Right lung (tissue), 10 donors: ENCODE data around the gene IMPDH1. TPM values are rescaled to one million over a fixed set of nuclear protein-coding genes. Genes with fewer than 3 reads are reported as not detected.
"Not testable (repeated sequence)": the region's sequence is repeated elsewhere in the genome, so short reads cannot be mapped to it uniquely, and the experiment has no call there.

Experiments
- DNase-seq, 2 donors: peaks; one replicate each; pipeline ENCODE4 v3.0.0-alpha.2; 2013
- long read RNA-seq, 8 donors: transcript quantifications; one replicate each; lab custom pipeline, GENCODE V29; 2026
- polyA plus RNA-seq, 5 donors: library from polyadenylated mRNA; unstranded; fragments of 120-200 nt; gene quantifications; one replicate each; pipeline versions ENCODE4 v1.2.1 to v1.2.3, GENCODE V29; 2013; ENCODE audit warnings: inconsistent platforms in 1 of 5, low replicate concordance in 1 of 5; ENCODE audit not compliant: insufficient read length in 5 of 5, insufficient read depth in 1 of 5

IMPDH1 gene
- 10 to 100 TPM; 32.9 to 48.1 (median 37.4) TPM for polyA plus RNA-seq
- long read RNA-seq, donor 1, transcript IMPDH1-202 (15 exons, 2,479 nt), result major isoform, 6 of 15 reads
- long read RNA-seq, donor 1, partial matches to known transcripts, result 8 of 15 reads
- long read RNA-seq, donor 1, other reads (novel, unspliced or antisense), result 0 of 15 reads
- long read RNA-seq, donor 2, partial matches to known transcripts, result 0 of 3 reads
- long read RNA-seq, donor 2, other reads (novel, unspliced or antisense), result 0 of 3 reads
- long read RNA-seq, donor 3, partial matches to known transcripts, result 0 of 7 reads
- long read RNA-seq, donor 3, other reads (novel, unspliced or antisense), result 0 of 7 reads
- long read RNA-seq, donor 4, result 0 reads
- long read RNA-seq, donor 5, partial matches to known transcripts, result 0 of 3 reads
- long read RNA-seq, donor 5, other reads (novel, unspliced or antisense), result 0 of 3 reads
- long read RNA-seq, donor 6, partial matches to known transcripts, result 0 of 3 reads
- long read RNA-seq, donor 6, other reads (novel, unspliced or antisense), result 0 of 3 reads
- long read RNA-seq, donor 7, partial matches to known transcripts, result 6 of 10 reads
- long read RNA-seq, donor 7, other reads (novel, unspliced or antisense), result 0 of 10 reads
- long read RNA-seq, donor 8, partial matches to known transcripts, result 0 of 3 reads
- long read RNA-seq, donor 8, other reads (novel, unspliced or antisense), result 0 of 3 reads

DNA sequence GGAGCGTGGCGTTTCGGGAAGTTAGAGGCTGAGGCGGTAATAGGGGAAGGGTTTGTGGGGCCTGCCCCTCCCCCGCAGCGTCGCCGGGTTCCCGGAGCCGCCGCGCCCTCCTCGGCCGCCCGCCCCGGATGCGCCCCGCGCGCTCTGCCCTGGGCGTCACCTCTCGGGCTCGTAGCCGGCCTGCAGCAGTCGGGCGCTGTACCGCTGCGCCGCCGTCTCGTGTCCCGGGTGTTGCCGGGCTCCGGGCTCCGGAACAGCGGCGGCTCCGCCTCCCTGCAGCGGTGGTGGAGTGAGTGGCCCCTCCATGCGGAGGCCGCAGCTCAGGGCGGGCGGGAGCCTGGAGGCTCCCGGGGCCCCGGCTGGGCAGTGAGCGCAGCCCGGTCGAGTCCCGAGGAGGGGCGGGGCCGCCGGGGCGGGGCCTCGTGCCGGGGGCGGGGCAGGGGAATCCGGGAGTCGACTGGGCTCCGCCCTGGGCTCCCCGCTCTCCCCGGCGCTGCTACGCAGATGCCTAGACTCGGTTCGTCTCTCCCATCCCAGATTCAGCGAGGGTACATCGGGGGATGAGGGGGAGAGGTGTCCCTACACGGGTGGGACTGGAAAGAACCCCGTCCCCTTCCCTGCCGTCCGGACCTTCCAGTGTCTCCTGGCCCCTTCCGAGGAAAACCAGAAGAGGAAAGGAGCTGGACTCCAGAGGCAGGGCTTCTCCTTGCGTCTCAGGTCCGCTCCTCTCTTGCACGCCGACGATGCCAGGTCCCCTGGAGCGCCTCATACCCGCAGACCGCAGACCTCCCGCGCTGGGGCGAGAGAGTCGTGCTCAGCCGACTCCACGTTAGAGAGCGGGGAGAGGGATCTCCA, at the start of gene IMPDH1:
Gene IMPDH1 (minus strand): TSS at position 387 of the 855 bp plus-strand sequence. CDS start 81 bp downstream, at position 306.
- peak; percentile 84 for DNase-seq

DNA sequence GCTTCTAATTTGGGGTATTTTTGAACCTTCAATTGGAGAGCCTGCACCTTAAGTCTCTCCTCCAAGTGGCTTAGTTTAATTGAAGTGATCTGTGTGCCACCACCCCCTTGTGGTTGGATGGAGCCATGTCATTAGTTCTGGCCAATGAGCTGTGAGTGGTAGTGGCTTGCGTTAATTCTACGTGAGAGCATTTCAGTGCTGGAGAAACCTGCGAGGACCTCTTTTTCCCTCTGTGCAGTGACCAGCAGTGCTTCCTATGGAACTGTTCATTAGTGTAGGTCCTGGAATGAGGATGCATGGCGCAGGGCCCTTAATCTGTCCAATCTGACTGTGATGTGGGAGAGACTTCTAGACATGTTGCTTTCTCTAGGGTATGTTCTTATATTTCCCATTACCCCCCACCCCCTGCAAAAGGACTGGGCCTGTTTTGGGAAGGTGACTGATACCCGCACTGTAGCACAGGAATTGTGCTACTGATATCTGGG, 49.7 kb upstream of the IMPDH1 start:
- peak in 1 of 2 donors; percentile 51 for DNase-seq

DNA sequence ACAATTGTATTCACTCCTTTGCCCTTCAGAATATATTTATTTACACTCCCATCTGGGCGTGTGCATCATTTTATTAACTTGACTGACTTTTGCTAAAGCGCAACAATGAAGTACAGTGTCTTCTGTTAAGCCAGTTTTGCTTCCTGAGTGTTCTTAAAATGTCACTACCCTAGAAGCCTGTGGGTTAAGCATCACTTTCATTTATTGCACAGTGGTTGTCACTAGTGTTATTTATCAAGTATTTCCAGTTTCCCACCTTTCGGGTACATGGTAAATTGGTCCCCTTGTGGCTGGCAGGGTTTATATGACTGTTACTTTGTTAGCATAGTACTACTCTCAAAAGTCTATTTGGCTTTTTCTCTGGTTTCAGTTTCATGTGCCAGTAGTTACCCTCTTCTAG, 49.2 kb upstream of the IMPDH1 start:
- DNase-seq, result no peak

DNA sequence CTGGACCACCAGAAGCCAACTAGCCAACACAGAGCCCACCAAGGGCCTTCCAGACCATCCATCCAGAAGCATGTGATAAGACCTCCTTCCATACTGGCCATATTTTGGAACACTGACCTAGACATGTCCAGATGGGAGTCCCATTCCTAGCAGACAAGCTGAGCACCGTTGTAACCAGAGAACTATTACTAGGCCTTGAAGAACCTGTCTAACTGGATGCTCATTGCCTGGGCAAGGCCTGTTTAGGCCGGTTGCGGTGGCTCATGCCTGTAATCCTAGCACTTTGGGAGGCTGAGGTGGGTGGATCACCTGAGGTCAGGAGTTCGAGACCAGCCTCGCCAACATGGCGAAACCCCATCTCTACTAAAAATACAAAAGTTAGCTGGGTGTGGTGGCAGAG, 47.6 kb upstream of the IMPDH1 start:
- not testable (repeated sequence) for DNase-seq

DNA sequence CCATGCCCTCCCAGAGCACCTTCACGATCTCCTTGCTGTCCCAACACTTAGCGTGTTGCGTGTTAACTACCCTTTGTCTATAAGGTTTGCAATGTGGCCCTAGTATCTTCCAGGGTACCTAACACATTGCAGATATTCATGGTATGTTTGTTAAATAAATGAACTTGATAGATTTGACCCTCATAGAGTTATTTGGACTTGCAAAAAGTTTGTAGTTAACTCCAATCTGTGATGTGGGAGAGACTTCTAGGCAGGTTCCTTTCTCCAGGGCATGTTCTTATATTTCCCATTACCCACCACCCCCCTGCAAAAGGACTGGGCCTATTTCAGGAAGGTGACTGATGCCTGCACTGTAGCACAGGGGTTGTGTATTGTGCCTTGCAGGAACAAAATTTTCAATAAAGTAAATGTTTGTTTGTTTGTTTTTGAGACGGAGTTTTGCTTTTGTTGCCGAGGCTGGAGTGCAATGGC, 46.5 kb upstream of the IMPDH1 start:
- DNase-seq, result no peak

DNA sequence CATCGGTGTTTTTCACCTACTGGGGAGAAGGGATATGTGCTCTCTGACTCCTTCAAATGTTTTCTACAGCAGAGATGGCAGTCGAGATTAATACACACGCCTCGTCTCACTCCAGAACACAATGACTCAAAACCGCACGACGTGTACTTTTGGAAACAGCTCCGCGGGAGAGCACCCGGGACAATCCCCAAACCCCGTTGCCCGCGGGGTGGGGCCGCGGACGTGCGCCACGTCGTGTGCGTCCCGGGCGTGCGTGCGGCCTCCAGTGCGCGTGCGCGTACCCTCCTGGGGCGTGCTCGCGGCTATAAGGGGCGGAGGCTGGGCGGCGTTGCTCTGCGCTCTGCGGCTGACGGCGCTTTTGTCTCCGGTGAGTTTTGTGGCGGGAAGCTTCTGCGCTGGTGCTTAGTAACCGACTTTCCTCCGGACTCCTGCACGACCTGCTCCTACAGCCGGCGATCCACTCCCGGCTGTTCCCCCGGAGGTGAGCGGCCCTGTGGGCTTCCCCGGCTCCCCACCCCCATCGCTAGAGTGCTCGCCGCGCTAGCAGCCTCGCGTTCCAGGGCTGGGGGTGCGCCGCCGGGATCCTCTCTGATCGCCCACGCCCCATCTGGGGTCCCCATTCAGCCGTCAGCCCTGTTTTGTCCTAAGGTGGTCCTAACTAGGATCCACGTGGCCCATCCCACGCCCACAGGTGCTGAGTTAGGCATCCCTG, 45.9 kb upstream of the IMPDH1 start, which contains the start of gene HILPDA:
Gene HILPDA (plus strand): TSS at position 336 of the 712 bp plus-strand sequence. CDS start 1,391 bp downstream, outside the sequence.
- peak; percentile 93 for DNase-seq

DNA sequence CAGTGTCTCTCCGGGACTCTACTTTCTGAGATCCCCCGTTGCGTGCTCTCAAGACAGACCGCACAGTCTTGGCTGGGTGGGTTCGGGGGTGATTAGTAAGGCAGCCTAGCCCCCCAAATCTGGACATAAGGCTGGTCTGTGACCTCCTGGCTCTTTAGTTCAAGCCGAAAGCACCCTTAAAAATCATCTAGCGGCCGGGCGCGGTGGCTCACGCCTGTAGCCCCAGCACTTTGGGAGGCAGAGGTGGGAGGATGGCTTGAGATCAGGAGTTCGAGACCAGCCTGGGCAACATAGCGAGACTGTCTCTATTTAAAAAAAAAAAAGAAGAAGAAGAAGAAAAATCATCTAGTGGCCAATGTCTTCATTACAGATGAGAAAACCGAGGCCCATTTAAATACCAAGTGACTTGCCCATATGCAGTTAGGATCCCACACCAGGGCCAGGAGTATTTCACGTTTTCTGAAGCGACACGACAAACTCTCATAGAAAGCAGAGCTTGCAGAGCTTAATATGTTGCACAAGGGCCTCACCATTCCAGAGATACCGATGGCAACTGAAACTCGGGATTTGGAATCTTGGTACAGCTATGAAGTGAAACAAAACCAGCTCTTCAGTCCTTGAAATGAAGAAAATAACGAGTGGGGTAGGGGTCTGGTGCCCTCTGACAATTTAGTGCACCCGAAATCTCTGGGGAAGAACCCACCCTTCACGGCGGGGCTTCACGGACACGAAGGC, 45.2 kb upstream of the IMPDH1 start:
- no peak for DNase-seq

DNA sequence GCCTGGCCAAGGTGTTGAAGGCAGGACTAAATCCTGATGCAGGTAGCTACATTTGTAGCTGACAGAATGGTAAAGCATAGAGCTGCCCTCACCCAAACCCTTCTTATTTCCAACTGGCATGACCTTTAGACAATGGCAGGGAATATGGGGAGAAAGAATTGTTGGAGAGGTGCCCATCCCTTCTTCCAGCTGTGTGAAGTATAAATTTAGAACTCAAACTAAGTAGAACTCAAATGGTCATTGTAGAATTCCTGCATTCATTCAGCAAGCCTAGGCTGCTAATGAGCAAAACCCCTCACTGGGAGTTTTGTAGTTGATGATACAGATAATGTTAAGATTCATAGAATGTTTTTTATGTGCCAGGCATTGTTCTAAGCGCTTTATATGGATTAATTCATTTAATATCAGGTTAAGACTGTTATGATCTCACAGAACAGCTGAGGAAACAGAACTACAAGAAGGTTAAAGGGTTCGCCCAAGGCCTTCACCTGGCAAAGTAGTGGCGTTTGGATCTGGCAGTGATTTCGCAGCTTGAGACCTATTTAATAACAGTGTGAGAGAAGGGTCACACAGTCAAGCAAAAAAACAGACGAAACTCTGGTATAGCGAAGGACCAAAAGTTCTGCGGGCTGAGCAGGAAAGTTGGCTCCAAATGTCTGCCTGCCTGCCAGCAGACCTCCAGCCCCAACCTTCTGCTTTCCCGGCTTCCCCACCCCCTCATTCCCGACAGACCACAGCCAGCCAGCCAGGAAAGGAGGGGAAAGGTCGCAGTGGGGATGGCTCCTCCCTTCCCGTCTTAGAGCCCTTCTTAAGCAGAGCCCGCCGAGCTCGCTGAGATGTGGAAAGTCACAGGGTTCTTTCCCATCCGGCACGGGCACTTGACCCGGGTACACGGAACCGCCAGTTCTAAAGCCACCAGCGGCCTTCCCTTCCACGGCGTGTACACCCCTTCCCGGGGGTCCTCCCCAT, 44.3 kb upstream of the IMPDH1 start:
- peak; percentile 90 to 94 for DNase-seq

DNA sequence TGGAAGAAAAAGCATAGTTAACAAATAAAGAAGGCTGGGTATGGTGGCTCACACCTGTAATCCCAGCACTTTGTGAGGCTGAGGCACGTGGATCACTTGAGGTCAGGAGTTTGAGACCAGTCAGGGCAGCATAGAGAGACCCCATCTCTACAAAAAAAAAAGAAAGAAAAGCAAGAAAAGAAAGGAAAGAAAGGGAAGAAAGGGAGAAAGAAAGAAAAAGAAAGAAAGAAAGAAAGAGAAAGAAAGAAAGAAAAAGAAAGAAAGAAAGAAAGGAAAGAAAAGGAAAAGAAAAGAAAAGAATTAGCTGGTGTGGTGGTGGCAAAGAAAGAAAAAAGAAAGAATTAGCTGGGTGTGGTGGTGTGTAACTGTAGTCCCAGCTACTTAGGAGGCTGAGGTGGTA, 42.8 kb upstream of the IMPDH1 start:
- DNase-seq, result no peak

DNA sequence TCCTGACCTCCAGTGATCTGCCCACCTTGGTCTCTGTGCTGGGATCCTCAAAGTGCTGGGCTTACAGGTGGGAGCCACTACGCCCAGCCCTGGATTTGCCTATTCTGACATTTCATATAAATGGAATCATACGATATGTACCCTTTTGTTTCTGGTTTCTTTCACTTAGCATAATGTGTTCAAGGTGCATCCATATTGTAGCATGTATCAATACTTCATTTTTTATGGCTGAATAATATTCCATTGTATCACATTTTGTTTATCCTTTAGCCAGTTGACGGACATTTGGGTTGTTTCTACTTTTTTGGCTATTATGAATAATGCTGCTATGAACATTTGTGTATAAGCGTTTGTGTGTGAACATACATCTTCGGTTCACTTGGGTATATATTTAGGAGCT, 41.1 kb upstream of the IMPDH1 start:
- DNase-seq, result no peak

DNA sequence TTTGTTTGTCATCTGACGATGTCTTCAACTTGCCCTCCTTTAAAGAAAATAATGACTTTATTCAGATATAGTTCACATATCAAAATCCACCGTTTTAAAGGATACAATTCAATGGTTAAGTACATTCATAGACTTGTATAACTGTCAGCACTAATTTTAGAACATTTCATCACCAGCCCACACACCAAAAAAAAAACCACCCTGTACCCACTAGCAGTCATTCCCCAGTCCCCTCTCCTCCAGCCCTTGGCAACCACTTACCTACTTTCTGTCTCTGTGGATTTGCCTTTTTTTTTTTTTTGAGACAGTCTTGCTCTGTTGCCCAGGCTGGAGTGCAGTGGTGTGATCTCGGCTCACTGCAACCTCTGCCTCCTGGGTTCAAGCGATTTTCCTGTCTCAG, 40.6 kb upstream of the IMPDH1 start:
- no peak for DNase-seq

DNA sequence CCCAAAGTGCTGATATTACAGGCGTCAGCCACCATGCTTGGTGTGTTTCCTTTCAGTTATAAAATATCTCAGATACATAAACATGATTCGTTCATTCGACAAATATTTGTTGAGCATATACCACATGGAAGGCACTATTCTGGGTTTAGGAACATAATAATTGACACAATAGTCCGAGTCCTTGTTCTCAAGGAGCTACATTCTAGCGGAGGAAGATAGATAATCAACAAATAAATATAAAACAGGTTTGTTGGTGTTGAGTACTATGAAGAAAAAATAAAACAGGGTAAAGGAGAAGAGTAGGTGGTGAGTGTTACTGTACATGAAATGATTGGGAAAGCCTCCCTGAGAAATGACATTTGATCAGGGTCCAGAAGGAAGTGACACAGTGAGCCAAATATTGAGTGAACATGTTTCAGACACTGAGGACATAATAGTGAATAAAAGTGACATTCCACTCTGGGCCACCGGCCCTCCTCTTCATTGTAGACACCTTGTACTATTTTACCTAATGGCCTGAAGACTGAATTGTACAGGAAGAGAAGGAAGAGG, 39.0 kb upstream of the IMPDH1 start:
- DNase-seq, result no peak

DNA sequence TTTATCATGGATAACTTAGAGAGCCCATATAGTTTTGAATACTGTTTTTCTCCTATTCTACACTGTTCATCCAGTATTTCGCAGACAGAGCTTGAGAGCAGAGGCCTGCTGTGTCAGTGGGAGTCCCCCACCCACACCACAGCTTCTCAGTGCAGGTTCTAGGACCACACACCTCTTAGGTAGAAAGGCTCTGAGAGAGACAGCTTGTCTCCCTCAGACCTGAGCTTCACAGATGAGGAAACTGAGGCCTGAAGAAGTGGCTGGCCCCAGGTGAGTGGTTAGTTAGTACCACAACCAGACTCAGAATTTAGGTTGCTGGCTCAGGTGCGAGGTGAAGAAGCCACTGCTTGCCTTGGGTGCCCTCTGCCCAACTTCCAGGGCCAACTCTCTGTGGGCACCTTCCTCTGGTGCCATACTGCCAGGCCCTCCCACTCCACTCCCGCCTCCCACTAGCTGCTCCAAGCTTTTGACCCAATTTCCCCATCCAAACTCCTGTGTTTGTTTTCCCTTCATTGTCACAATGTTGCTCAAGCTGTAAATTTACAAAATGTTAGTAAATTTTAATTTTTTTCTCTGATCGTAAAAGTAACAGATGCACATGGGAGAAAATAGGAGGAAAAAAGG, 38.3 kb upstream of the IMPDH1 start:
- no peak for DNase-seq

DNA sequence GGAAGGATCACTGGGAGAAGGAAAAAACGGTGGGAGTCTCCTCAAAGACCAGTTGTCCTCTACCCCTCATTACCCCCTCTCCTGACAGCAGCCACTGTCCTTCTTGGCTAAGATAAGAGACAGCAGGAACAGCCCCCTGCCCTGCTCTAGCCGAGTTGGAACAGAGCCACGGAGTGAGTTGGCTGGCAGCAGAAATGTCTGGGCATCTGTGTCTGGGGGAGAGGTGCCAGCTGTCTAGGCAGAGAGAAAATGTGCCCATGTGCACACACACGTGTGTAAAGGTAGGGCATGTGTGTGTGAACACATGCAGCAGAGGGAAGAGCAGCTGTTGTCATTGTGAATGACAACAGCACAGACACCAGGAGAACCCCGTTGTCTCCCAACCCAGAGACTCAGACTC, 36.5 kb upstream of the IMPDH1 start:
- DNase-seq, result no peak

DNA sequence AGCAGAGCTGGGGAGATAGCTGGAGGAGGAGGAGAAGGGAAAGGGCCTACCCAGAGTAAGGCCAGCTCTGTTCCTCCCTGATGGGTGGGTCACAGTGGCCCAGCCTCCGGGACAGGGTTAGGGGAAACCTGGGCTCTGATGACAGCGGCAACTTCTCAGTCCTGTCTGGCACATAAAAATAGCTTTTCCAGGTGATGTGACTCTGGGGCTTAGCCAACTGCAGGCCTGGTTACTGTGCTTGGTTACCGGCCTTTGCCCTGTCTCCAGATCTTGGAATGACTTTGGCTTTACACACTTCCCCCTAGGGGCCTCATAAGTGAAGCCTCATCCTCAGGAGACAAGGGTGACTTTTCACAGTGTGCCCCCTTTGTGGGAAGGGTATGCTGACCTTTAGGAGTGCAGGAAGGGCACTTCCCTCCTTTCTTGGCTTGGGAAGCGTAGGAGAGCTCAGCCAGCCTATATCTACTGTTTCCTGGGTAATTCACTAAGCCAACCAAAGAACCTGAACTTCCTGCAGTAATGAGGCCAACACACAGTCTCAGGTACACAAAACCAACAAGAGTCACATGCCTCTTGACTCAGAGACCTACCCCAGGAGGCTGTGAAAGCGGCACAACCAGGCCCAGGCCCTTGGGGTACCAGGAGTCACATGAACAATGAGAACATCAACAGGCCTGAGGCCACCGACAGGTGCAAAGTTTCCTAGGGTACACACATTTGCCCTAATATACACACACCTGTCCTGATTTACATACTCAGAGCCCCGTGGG, 34.2 kb upstream of the IMPDH1 start:
- no peak for DNase-seq

DNA sequence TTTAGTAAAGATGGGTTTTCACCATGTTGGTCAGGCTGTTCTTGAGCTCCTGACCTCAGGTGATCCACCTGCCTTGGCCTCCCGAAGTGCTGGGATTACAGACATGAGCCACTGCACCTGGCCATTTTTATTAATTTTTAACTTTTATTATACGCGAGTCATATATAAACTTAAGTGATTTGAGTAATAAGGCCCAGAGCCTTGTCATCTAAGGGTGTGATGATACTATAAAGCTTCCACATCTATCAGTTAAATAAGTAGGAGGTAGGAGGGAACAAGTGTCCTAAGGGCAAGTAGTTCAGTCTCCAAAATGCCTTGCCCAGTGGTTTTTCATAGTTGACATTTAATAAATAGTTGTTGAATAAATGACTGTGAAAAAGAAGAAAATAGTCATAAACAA, 32.6 kb upstream of the IMPDH1 start:
- no peak for DNase-seq
